Activated naive CD4-positive, alpha-beta T cell treated with anti-CD3 and anti-CD28 coated beads, Interleukin-2, amount 10 ng/mL, durations not matched to agents 7 days and 5 days (primary cell): ENCODE data around the gene ERN1.

Experiments
- CTCF ChIA-PET: fragments of 350-600 bp; sonication (Branson Sonifier 250); formaldehyde crosslinking; loops from one replicate; lab custom pipeline; 2021; ENCODE audit warnings: antibody characterized with exemption; lab: Charles Lee
- DNase-seq: peaks from one replicate; pipeline ENCODE4 v3.0.0-alpha.2; 2020
- H3K27ac Mint-ChIP-seq: one replicate; pipeline ENCODE4 v1.8.0; 2021; ENCODE audit warnings: mild to moderate bottlenecking, moderate library complexity, mixed read lengths
- H3K27me3 Mint-ChIP-seq: one replicate; pipeline ENCODE4 v1.8.0; 2021; ENCODE audit warnings: mild to moderate bottlenecking, mixed read lengths
- H3K36me3 Mint-ChIP-seq: one replicate; pipeline ENCODE4 v1.8.0; 2021; ENCODE audit warnings: mixed read lengths
- H3K4me1 Mint-ChIP-seq: one replicate; pipeline ENCODE4 v1.8.0; 2021; ENCODE audit warnings: mixed read lengths
- H3K4me3 Mint-ChIP-seq: one replicate; pipeline ENCODE4 v1.8.0; 2021; ENCODE audit warnings: mild to moderate bottlenecking, moderate library complexity, mixed read lengths
- H3K9me3 Mint-ChIP-seq: one replicate; pipeline ENCODE4 v1.8.0; 2021; ENCODE audit warnings: mixed read lengths

Gene ERN1

GRCh38 chr17:63996430-63997182, 133.3 kb downstream of the ERN1 start:
- peak; percentile 18 for DNase-seq
- CTCF ChIA-PET: interaction anchor here (1.2 to 3.1 kb wide), 5 partner anchors 29 to 137 kb away, joined by 3 to 13 read pairs (median 6); partner anchors contain the start of gene GH1
- Mint-ChIP-seq H3K9me3 (no peaks in the 10 kb centered on the region), H3K36me3 (peaks cover under 1% of the 10 kb centered on the region), H3K4me3 (peak overlapping the region; percentile 48), H3K27ac (no peak overlapping the region), H3K27me3 (peaks cover 63% of the 10 kb centered on the region), H3K4me1 (peaks cover 71% of the 10 kb centered on the region)

GRCh38 chr17:63995626-63996025, 134.3 kb downstream of the ERN1 start:
- no peaks in the 10 kb centered on the region for H3K36me3 Mint-ChIP-seq
- CTCF ChIA-PET: interaction anchor here (2.9 to 3.1 kb wide), 2 partner anchors 30 to 76 kb away, joined by 13 to 23 read pairs; partner anchors contain the start of gene GH1
- H3K4me3 Mint-ChIP-seq: no peak overlapping the region
- peaks cover 79% of the 10 kb centered on the region for H3K4me1 Mint-ChIP-seq
- DNase-seq: peak; percentile 20
- H3K27ac Mint-ChIP-seq: no peak overlapping the region
- H3K27me3 Mint-ChIP-seq: peaks cover 72% of the 10 kb centered on the region
- H3K9me3 Mint-ChIP-seq: no peaks in the 10 kb centered on the region

GRCh38 chr17:63993368-63993985, 136.5 kb downstream of the ERN1 start:
- DNase-seq: peak; percentile 38
- H3K4me3 Mint-ChIP-seq: no peak overlapping the region
- peaks cover 72% of the 10 kb centered on the region for H3K4me1 Mint-ChIP-seq
- H3K36me3 Mint-ChIP-seq: no peaks in the 10 kb centered on the region
- CTCF ChIA-PET: interaction anchor here (0.6 to 2.9 kb wide), 9 partner anchors 8 to 268 kb away, joined by 3 to 23 read pairs (median 5); partner anchors contain the start of gene GH1
- peaks cover 74% of the 10 kb centered on the region for H3K27me3 Mint-ChIP-seq
- H3K27ac Mint-ChIP-seq: peak overlapping the region; percentile 64
- H3K9me3 Mint-ChIP-seq: no peaks in the 10 kb centered on the region

GRCh38 chr17:63991611-63992010, 138.3 kb downstream of the ERN1 start:
- no peak for DNase-seq
- H3K27ac Mint-ChIP-seq: no peak overlapping the region
- CTCF ChIA-PET: interaction anchor here (1.2 to 2.8 kb wide), 8 partner anchors 15 to 72 kb away, joined by 3 to 17 read pairs (median 10); partner anchors contain the start of gene CD79B

GRCh38 chr17:63989622-63990345, 140.2 kb downstream of the ERN1 start:
- Mint-ChIP-seq H3K36me3 (no peaks in the 10 kb centered on the region), H3K9me3 (no peaks in the 10 kb centered on the region), H3K27ac (peak overlapping the region; percentile 53), H3K4me3 (no peak overlapping the region), H3K27me3 (peaks cover 46% of the 10 kb centered on the region), H3K4me1 (peaks cover 66% of the 10 kb centered on the region)
- no peak for DNase-seq
- CTCF ChIA-PET: interaction anchor here (0.9 to 7.2 kb wide), 27 partner anchors 9 to 144 kb away, joined by 3 to 83 read pairs (median 6); partner anchors contain the start of genes CD79B, CSHL1 and GH1

More at GRCh38 chr17:63991611-63992010, 138.3 kb downstream of the ERN1 start:
- Mint-ChIP-seq H3K4me3 (no peak overlapping the region), H3K4me1 (peaks cover 63% of the 10 kb centered on the region), H3K27me3 (peaks cover 61% of the 10 kb centered on the region), H3K36me3 (no peaks in the 10 kb centered on the region), H3K9me3 (no peaks in the 10 kb centered on the region)
